Hematopoietic multipotent progenitor cell (in vitro differentiated cells): ENCODE results near the gene AGMO. TPM values are rescaled to one million over a fixed set of nuclear protein-coding genes. Genes with fewer than 3 reads are reported as not detected.

Experiments
- DNase-seq, 3 donors: peaks; one replicate each; pipeline ENCODE4 v3.0.0-alpha.2; 2011 to 2015; ENCODE audit warnings: low read depth in 2 of 3, low spot score in 2 of 3
- total RNA-seq: library from RNA; depleted of rRNA; stranded (reverse); fragments of >200 nt; gene quantifications from one replicate; pipeline ENCODE4 v1.2.3, GENCODE V29; 2012

Gene AGMO
- total RNA-seq, 1 donor, result not detected

- no peak for DNase-seq
Observed at GRCh38 chr7:15462721-15463389, 99.0 kb downstream of the AGMO start.

GRCh38 chr7:15461576-15461975, 100.2 kb downstream of the AGMO start:
- DNase-seq, result no peak

GRCh38 chr7:15459018-15459615, 102.7 kb downstream of the AGMO start:
- DNase-seq, result no peak

GRCh38 chr7:15457990-15458955, 103.5 kb downstream of the AGMO start:
- DNase-seq, result no peak

- no peak for DNase-seq
Observed at GRCh38 chr7:15452670-15453069, 109.1 kb downstream of the AGMO start.

GRCh38 chr7:15446722-15447121, 115.1 kb downstream of the AGMO start:
- DNase-seq, result no peak

GRCh38 chr7:15446280-15446679, 115.5 kb downstream of the AGMO start:
- DNase-seq, result no peak

- no peak for DNase-seq
Observed at GRCh38 chr7:15441915-15442314, 119.9 kb downstream of the AGMO start.

GRCh38 chr7:15440482-15440881, 121.3 kb downstream of the AGMO start:
- no peak for DNase-seq

- no peak for DNase-seq
Observed at GRCh38 chr7:15439853-15440252, 122.0 kb downstream of the AGMO start.

- no peak for DNase-seq
Observed at GRCh38 chr7:15433151-15433550, 128.7 kb downstream of the AGMO start.

GRCh38 chr7:15430911-15431310, 130.9 kb downstream of the AGMO start:
- no peak for DNase-seq

- no peak for DNase-seq
Observed at GRCh38 chr7:15430191-15430590, 131.6 kb downstream of the AGMO start.

- no peak for DNase-seq
Observed at GRCh38 chr7:15424468-15424867, 137.3 kb downstream of the AGMO start.

GRCh38 chr7:15419596-15419995, 142.2 kb downstream of the AGMO start:
- no peak for DNase-seq

GRCh38 chr7:15418264-15418663, 143.6 kb downstream of the AGMO start:
- DNase-seq, result no peak

- DNase-seq, result no peak
Observed at GRCh38 chr7:15417341-15417988, 144.3 kb downstream of the AGMO start.

- DNase-seq, result no peak
Observed at GRCh38 chr7:15411019-15411418, 150.8 kb downstream of the AGMO start.

- DNase-seq, result peak in 2 of 3 donors; percentile 57 to 81
Observed at GRCh38 chr7:15407910-15408309, 153.9 kb downstream of the AGMO start.

- peak in 1 of 3 donors; percentile 40 for DNase-seq
Observed at GRCh38 chr7:15403751-15404150, 158.1 kb downstream of the AGMO start.

GRCh38 chr7:15403315-15403714, 158.5 kb downstream of the AGMO start:
- DNase-seq, result no peak
